Measurements from ENCODE around the gene PHLDA2.

Gene PHLDA2

DNA sequence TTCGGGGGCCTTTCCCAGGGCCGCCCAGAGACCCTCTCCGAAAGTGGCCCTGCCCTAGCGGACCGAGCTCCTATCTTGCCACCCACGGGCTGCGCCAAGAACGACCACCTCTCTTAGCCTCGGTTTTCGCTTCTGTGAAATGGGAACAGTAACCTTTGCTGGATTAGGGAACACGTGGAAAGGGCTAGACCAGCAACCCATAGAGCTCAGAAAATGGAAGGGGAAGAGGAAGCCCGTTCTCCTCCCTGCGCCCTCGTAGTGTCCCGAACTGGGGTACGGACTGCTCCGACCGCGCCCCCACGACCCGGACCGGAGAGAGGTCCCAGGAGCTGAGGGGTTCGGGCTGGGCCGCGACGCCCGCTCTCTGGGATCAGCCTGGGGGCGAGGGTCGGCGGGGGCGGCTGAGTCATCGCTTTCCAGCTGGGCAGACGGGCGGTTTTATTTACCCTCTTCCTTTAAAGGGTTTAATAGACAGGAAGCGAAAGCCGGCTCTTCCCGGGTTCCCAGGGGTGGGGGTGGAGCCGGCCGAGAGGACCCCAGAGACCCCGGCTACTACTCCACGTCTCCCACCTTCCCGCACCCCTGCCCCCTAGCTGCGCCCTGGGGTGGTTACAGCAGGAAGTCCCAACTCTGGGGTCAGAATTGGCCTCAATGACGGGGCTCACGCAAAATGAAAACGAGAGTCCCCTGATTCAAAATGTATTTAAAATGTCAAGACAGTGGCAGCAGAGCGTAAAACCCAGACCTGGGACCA lies 907 bp upstream of the PHLDA2 start:
- DNase-seq (ENCODE audit: low read depth), result peak; percentile 62
- peak; percentile 40 for TF ChIP-seq CTCF (conservative IDR thresholded peaks at IDR 0.05; ENCODE audit: control insufficient read depth, insufficient read depth, low read depth, low read length)
- peak overlapping the region; percentile 28 for H3K4me3 ChIP-seq (ENCODE audit: control insufficient read depth, low read depth, low read length)

DNA sequence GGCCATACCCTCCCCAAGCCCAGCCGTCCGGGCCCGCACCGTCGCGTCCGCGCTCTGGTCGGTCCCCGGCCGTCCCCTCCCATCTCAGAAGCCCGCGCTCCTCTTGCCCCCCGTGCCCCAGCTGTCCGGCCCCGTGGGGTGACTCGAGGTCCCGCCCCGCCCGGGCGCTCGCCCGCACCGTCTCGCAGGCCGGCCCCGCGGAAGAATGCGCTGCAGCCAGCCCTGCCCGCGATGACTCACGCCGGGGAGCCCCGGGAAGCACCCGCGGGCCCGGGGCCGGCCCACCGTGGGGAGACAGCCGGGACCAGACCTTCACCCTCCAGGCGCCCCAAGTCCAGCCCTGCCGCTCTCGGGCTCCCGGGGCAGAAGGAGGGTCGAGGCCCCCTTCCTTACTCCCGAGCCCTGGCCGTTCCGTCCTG lies 320 bp upstream of the PHLDA2 start:
- peak; percentile 70 for DNase-seq (ENCODE audit: low read depth)
- no peak for TF ChIP-seq CTCF (conservative IDR thresholded peaks at IDR 0.05; ENCODE audit: control insufficient read depth, insufficient read depth, low read depth, low read length)
- peak overlapping the region; percentile 28 for H3K4me3 ChIP-seq (ENCODE audit: control insufficient read depth, low read depth, low read length)

- H3K4me3 ChIP-seq (ENCODE audit: control insufficient read depth, low read depth, low read length), result peak overlapping the region; percentile 80
These were observed 1.2 kb downstream of the PHLDA2 start for GRCh38 chr11:2927851-2928604.

DNA sequence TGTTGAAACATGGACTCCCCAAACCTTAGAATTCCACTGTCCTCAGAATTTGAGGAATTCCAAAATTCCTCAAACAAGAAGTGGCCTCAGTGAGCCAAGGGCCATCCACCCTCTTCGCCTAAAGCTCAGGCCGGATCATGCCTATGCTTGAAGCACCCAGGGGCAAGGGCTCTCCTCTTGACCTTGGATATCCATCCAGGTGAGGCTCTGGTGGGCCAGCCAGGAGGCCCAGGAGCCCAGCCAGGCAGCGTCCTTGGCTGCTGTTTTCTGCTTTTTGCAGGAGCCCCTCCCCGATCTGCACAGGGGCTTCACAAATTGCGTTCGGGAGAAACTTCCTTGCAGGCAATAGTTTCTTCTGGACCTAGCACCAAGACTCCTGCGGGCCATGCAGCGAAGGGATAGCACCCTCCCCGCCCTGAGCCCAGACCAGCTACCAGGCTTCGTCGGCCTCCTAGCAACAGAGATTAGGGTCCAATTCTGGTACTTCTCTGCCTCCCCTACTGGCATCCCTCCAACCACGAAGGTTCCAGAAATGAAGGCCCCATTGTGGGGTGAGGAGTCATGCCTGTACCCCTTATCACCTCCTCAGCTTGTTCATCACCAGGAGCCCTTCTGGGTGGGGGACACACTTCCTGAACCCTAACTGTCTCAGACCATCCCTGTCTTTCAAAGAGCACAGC lies 2.0 kb downstream of the PHLDA2 start:
- no peak for DNase-seq (ENCODE audit: low read depth)
- no peak for TF ChIP-seq CTCF (conservative IDR thresholded peaks at IDR 0.05; ENCODE audit: control insufficient read depth, insufficient read depth, low read depth, low read length)
- peak overlapping the region; percentile 80 for H3K4me3 ChIP-seq (ENCODE audit: control insufficient read depth, low read depth, low read length)

More at GRCh38 chr11:2927851-2928604, 1.2 kb downstream of the PHLDA2 start:
- DNase-seq (ENCODE audit: low read depth), result peak; percentile 36
- TF ChIP-seq CTCF (conservative IDR thresholded peaks at IDR 0.05; ENCODE audit: control insufficient read depth, insufficient read depth, low read depth, low read length), result no peak

- H3K4me3 ChIP-seq (ENCODE audit: control insufficient read depth, low read depth, low read length), result no peak overlapping the region
- TF ChIP-seq CTCF (conservative IDR thresholded peaks at IDR 0.05; ENCODE audit: control insufficient read depth, insufficient read depth, low read depth, low read length), result no peak
- no peak for DNase-seq (ENCODE audit: low read depth)
These were observed 2.6 kb downstream of the PHLDA2 start for GRCh38 chr11:2926611-2927051.

DNA sequence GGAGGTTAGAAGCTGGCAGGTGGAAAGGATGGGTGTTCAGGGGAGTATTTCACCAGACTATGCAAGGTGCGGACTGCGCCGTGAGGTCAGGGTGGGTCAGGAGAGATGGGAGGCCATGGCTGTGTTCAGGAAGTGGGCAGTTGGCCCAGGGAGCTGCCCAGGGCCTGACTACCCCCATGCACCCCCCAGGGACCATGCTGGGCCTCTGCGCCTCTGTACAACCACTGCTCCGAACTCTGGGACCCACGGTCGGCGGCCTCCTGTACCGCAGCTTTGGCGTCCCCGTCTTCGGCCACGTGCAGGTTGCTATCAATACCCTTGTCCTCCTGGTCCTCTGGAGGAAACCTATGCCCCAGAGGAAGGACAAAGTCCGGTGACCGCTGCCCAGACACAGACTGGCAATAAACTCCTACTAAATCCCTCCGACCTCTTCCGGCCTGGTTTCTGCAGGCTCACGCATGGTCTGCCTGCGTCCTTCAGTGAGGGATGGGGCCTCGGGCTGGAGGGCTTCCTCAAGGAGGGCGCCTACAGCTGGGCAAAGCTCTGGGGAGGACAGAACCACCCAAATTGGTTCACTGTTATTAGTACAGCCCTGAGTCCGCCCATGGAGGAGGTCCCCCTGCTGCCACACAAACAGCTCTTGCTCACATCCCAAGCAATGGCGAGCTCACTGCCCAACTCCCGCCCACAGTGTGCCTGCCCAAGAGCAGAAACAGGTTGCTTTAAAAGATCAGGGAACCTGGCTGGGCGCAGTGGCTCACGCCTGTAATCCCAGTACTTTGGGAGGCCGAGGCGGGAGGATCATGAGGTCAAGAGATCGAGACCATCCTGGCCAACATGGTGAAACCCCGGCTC lies 4.2 kb downstream of the PHLDA2 start:
- no peak overlapping the region for H3K4me3 ChIP-seq (ENCODE audit: control insufficient read depth, low read depth, low read length)
- no peak for DNase-seq (ENCODE audit: low read depth)
- TF ChIP-seq CTCF (conservative IDR thresholded peaks at IDR 0.05; ENCODE audit: control insufficient read depth, insufficient read depth, low read depth, low read length), result no peak
